Sigmoid colon (tissue), 7 donors: Measurements from ENCODE around the gene NEK11. TPM values are rescaled to one million over a fixed set of nuclear protein-coding genes. Genes with fewer than 3 reads are reported as not detected.

Experiments used
- DNase-seq: peaks from one replicate; pipeline ENCODE4 v3.0.0-alpha.2; 2019
- H3K27ac ChIP-seq, 4 donors: fragments of 200-600 bp; sonication (generic); one replicate each; pipeline ENCODE4 v1.5.1; 2016 to 2019; ENCODE audit warnings: mild to moderate bottlenecking in 1 of 4
- H3K27me3 ChIP-seq, 3 donors: fragments of 200-600 bp; sonication (generic); one replicate each; pipeline ENCODE4 v1.5.1; 2019; ENCODE audit warnings: mild to moderate bottlenecking in 1 of 3
- H3K36me3 ChIP-seq, 4 donors: fragments of 200-600 bp; sonication (generic); one replicate each; pipeline ENCODE4 v1.5.1; 2016 to 2019
- H3K4me1 ChIP-seq, 4 donors: fragments of 200-600 bp; sonication (generic); one replicate each; pipeline ENCODE4 v1.5.1; 2017 to 2019
- H3K4me3 ChIP-seq, 4 donors: fragments of 200-600 bp; sonication (generic); one replicate each; pipeline ENCODE4 v1.5.1; 2017 to 2019; ENCODE audit warnings: mild to moderate bottlenecking in 2 of 4, moderate library complexity in 1 of 4
- H3K9me3 ChIP-seq, 4 donors: fragments of 200-600 bp in 3 of 4; sonication (generic) in 3 of 4; one replicate each; pipeline versions ENCODE4 v1.5.1 to v1.6.1; 2013 to 2019
- CTCF ChIP-seq, 4 experiments: fragments of 450-650 bp in 3 of 4; fragments of 200-600 bp in 1 of 4; IDR thresholded peaks; one replicate each; pipeline ENCODE4 v1.5.1; 2016 to 2019; ENCODE audit warnings: antibody characterized with exemption in 4 of 4, mild to moderate bottlenecking in 3 of 4, moderate library complexity in 2 of 4
- EP300 ChIP-seq, 4 donors: sonication (generic); formaldehyde crosslinking; IDR thresholded peaks; one replicate each; pipeline ENCODE4 v1.6.1; 2017; ENCODE audit warnings: antibody characterized with exemption in 4 of 4
- POLR2A ChIP-seq, 2 donors: fragments of 450-650 bp; IDR thresholded peaks; one replicate each; pipeline ENCODE4 v1.6.1; 2016; ENCODE audit warnings: antibody characterized with exemption in 2 of 2, mild to moderate bottlenecking in 2 of 2, moderate library complexity in 2 of 2
- POLR2AphosphoS5 ChIP-seq, 4 donors: sonication (generic); formaldehyde crosslinking; IDR thresholded peaks; one replicate each; pipeline ENCODE4 v1.6.1; 2017; ENCODE audit warnings: antibody characterized with exemption in 4 of 4
- WGBS, 2 donors: extraction: QIAGEN DNeasy Blood & Tissue Kit; methylation state at CpG; one replicate each; pipeline ENCODE4 v1.1.7; 2013; 5-methylcytosine and 5-hydroxymethylcytosine counted together
- intact Hi-C: fragments of 100-400 bp; cut with DNase I; formaldehyde crosslinking; loops from one replicate; pipeline ENCODE4 v1.15.1; 2023
- polyA plus RNA-seq, 3 donors: library from polyadenylated mRNA; stranded (reverse); fragments of 200-250 nt; gene quantifications; one replicate each; pipeline ENCODE4 v1.2.3, GENCODE V29; 2013
- total RNA-seq, 4 donors: library from RNA; depleted of rRNA; stranded (reverse); fragments of >200 nt; gene quantifications; one replicate each; pipeline ENCODE4 v1.1.0, GENCODE V29; 2016
- donor health status: healthy with polysubstance abuse.
- donor health status: Bipolar disorder and iron deficiency.
- donor health status: healthy.

NEK11 gene
- total and polyA plus RNA-seq, 7 donors, result 1.6 to 12.2 (median 4.3) TPM

- H3K4me1 ChIP-seq, result peaks cover 0 to 12% (median 4%) of the 10 kb centered on the region in 4 donors
- TF ChIP-seq POLR2A (IDR thresholded peaks at IDR 0.05) (peak; percentile 13 to 66), POLR2AphosphoS5 (IDR thresholded peaks at IDR 0.05) (peak in 3 of 4 donors; percentile 10 to 36 (median 27)), EP300 (IDR thresholded peaks at IDR 0.05) (no peak)
- peak overlapping the region; percentile 53 to 76 (median 64) for H3K27ac ChIP-seq
- WGBS, 2 donors, result 2 to 8% methylated on average over 64 of the region's 64 CpGs
- peak overlapping the region; percentile 36 to 62 (median 53) for H3K4me3 ChIP-seq
- peak; percentile 86 for DNase-seq
- intact Hi-C loops, result no loop called here
- no peaks in the 10 kb centered on the region for H3K9me3 ChIP-seq
- H3K27me3 ChIP-seq, result no peaks in the 10 kb centered on the region
- H3K36me3 ChIP-seq, result no peaks in the 10 kb centered on the region
These were observed 335.1 kb downstream of the NEK11 start for GRCh38 chr3:131361464-131362421.

GRCh38 chr3:131363275-131363674 lies 336.6 kb downstream of the NEK11 start:
- H3K27ac ChIP-seq, result no peak overlapping the region
- intact Hi-C loops, result no loop called here
- TF ChIP-seq EP300 (IDR thresholded peaks at IDR 0.05) (no peak), CTCF (IDR thresholded peaks at IDR 0.05) (no peak), POLR2A (IDR thresholded peaks at IDR 0.05) (no peak), POLR2AphosphoS5 (IDR thresholded peaks at IDR 0.05) (no peak)
- H3K36me3 ChIP-seq, result no peaks in the 10 kb centered on the region
- no peaks in the 10 kb centered on the region for H3K27me3 ChIP-seq
- H3K4me1 ChIP-seq, result peaks cover 0 to 12% (median 4%) of the 10 kb centered on the region in 4 donors
- no peak for DNase-seq
- H3K4me3 ChIP-seq, result no peak overlapping the region
- no peaks in the 10 kb centered on the region for H3K9me3 ChIP-seq
- WGBS, 2 donors, result 32 to 67% methylated on average over 3 of the region's 3 CpGs

- H3K36me3 ChIP-seq, result peaks cover 0 to 47% (median 0%) of the 10 kb centered on the region in 4 donors
These were observed 344.4 kb downstream of the NEK11 start for GRCh38 chr3:131370935-131371687.

GRCh38 chr3:131371688-131372066 lies 345.0 kb downstream of the NEK11 start:
- Histone ChIP-seq H3K9me3 (no peaks in the 10 kb centered on the region), H3K4me3 (no peak overlapping the region), H3K27me3 (no peaks in the 10 kb centered on the region), H3K4me1 (no peaks in the 10 kb centered on the region), H3K27ac (no peak overlapping the region), H3K36me3 (peaks cover 0 to 47% (median 0%) of the 10 kb centered on the region in 4 donors)
- intact Hi-C loops, result no loop called here
- DNase-seq, result no peak
- WGBS, 2 donors, result 91 to 95% methylated on average over 2 of the region's 2 CpGs
- TF ChIP-seq POLR2AphosphoS5 (IDR thresholded peaks at IDR 0.05), result no peak
- no peak for TF ChIP-seq CTCF (IDR thresholded peaks at IDR 0.05)
- TF ChIP-seq EP300 (IDR thresholded peaks at IDR 0.05), result no peak
- no peak for TF ChIP-seq POLR2A (IDR thresholded peaks at IDR 0.05)

More at GRCh38 chr3:131370935-131371687, 344.4 kb downstream of the NEK11 start:
- WGBS, 2 donors, result 57 to 64% methylated on average over 10 of the region's 10 CpGs
- H3K4me1 ChIP-seq, result no peaks in the 10 kb centered on the region
- DNase-seq, result no peak
- no peaks in the 10 kb centered on the region for H3K9me3 ChIP-seq
- H3K4me3 ChIP-seq, result no peak overlapping the region
- no peaks in the 10 kb centered on the region for H3K27me3 ChIP-seq
- intact Hi-C loops, result no loop called here
- H3K27ac ChIP-seq, result no peak overlapping the region
- TF ChIP-seq POLR2AphosphoS5 (IDR thresholded peaks at IDR 0.05) (no peak), CTCF (IDR thresholded peaks at IDR 0.05) (no peak), POLR2A (IDR thresholded peaks at IDR 0.05) (no peak), EP300 (IDR thresholded peaks at IDR 0.05) (no peak)

- intact Hi-C loops, result no loop called here
- Histone ChIP-seq H3K4me1 (peaks cover 0 to 6% (median 4%) of the 10 kb centered on the region in 4 donors), H3K4me3 (no peak overlapping the region), H3K27ac (no peak overlapping the region), H3K27me3 (no peaks in the 10 kb centered on the region), H3K9me3 (no peaks in the 10 kb centered on the region), H3K36me3 (peaks cover 0 to 47% (median 0%) of the 10 kb centered on the region in 4 donors)
- DNase-seq, result no peak
- TF ChIP-seq CTCF (IDR thresholded peaks at IDR 0.05), result no peak
- TF ChIP-seq POLR2A (IDR thresholded peaks at IDR 0.05), result no peak
- no peak for TF ChIP-seq EP300 (IDR thresholded peaks at IDR 0.05)
- TF ChIP-seq POLR2AphosphoS5 (IDR thresholded peaks at IDR 0.05), result no peak
- WGBS, 2 donors, result 97 to 100% methylated on average over 2 of the region's 2 CpGs
These were observed 348.1 kb downstream of the NEK11 start for GRCh38 chr3:131374741-131375140.
